ENCODE data around the gene EXOC6B.
"Not testable (repeated sequence)": the region's sequence is repeated elsewhere in the genome, so short reads cannot be mapped to it uniquely, and the experiment has no call there.

EXOC6B gene

GRCh38 chr2:72576459-72576858 is 249.4 kb downstream of the EXOC6B start:
- no peak overlapping the region for H3K4me3 ChIP-seq (ENCODE audit: low read depth, low read length)
- DNase-seq (ENCODE audit: low read depth) = no peak

- no peak for DNase-seq (ENCODE audit: low read depth)
- H3K4me3 ChIP-seq (ENCODE audit: low read depth, low read length) = no peak overlapping the region
Observed at GRCh38 chr2:72574886-72575285, 250.9 kb downstream of the EXOC6B start.

- H3K4me3 ChIP-seq (ENCODE audit: low read depth, low read length) = no peak overlapping the region
- no peak for DNase-seq (ENCODE audit: low read depth)
Observed at GRCh38 chr2:72573232-72573631, 252.6 kb downstream of the EXOC6B start.

GRCh38 chr2:72572501-72572900 is 253.3 kb downstream of the EXOC6B start:
- DNase-seq (ENCODE audit: low read depth) = no peak
- no peak overlapping the region for H3K4me3 ChIP-seq (ENCODE audit: low read depth, low read length)

- no peak for DNase-seq (ENCODE audit: low read depth)
Observed at GRCh38 chr2:72570413-72570812, 255.4 kb downstream of the EXOC6B start.

GRCh38 chr2:72562451-72563153 is 263.2 kb downstream of the EXOC6B start:
- H3K4me3 ChIP-seq (ENCODE audit: low read depth, low read length) = no peak overlapping the region
- no peak for DNase-seq (ENCODE audit: low read depth)

More at GRCh38 chr2:72570413-72570812, 255.4 kb downstream of the EXOC6B start:
- no peak overlapping the region for H3K4me3 ChIP-seq (ENCODE audit: low read depth, low read length)

GRCh38 chr2:72561621-72562318 is 264.1 kb downstream of the EXOC6B start:
- DNase-seq (ENCODE audit: low read depth) = peak; percentile 11
- H3K4me3 ChIP-seq (ENCODE audit: low read depth, low read length) = no peak overlapping the region

GRCh38 chr2:72555943-72556342 is 269.9 kb downstream of the EXOC6B start:
- no peak overlapping the region for H3K4me3 ChIP-seq (ENCODE audit: low read depth, low read length)
- no peak for DNase-seq (ENCODE audit: low read depth)

- not testable (repeated sequence) for H3K4me3 ChIP-seq (ENCODE audit: low read depth, low read length); DNase-seq (ENCODE audit: low read depth)
Observed at GRCh38 chr2:72555363-72555762, 270.5 kb downstream of the EXOC6B start.

- not testable (repeated sequence) for DNase-seq (ENCODE audit: low read depth); H3K4me3 ChIP-seq (ENCODE audit: low read depth, low read length)
Observed at GRCh38 chr2:72554910-72555309, 270.9 kb downstream of the EXOC6B start.

- H3K4me3 ChIP-seq (ENCODE audit: low read depth, low read length) = no peak overlapping the region
- DNase-seq (ENCODE audit: low read depth) = no peak
Observed at GRCh38 chr2:72554381-72554780, 271.5 kb downstream of the EXOC6B start.

- no peak overlapping the region for H3K4me3 ChIP-seq (ENCODE audit: low read depth, low read length)
- no peak for DNase-seq (ENCODE audit: low read depth)
Observed at GRCh38 chr2:72548081-72548764, 277.6 kb downstream of the EXOC6B start.

GRCh38 chr2:72545790-72546189 is 280.0 kb downstream of the EXOC6B start:
- no peak overlapping the region for H3K4me3 ChIP-seq (ENCODE audit: low read depth, low read length)
- DNase-seq (ENCODE audit: low read depth) = no peak

GRCh38 chr2:72544554-72544953 is 281.3 kb downstream of the EXOC6B start:
- no peak overlapping the region for H3K4me3 ChIP-seq (ENCODE audit: low read depth, low read length)
- no peak for DNase-seq (ENCODE audit: low read depth)

GRCh38 chr2:72543497-72544216 is 282.2 kb downstream of the EXOC6B start:
- no peak for DNase-seq (ENCODE audit: low read depth)
- H3K4me3 ChIP-seq (ENCODE audit: low read depth, low read length) = no peak overlapping the region

- no peak overlapping the region for H3K4me3 ChIP-seq (ENCODE audit: low read depth, low read length)
- DNase-seq (ENCODE audit: low read depth) = peak; percentile 47
Observed at GRCh38 chr2:72539071-72539552, 286.7 kb downstream of the EXOC6B start.

GRCh38 chr2:72538486-72538885 is 287.3 kb downstream of the EXOC6B start:
- DNase-seq (ENCODE audit: low read depth) = no peak
- no peak overlapping the region for H3K4me3 ChIP-seq (ENCODE audit: low read depth, low read length)

- not testable (repeated sequence) for H3K4me3 ChIP-seq (ENCODE audit: low read depth, low read length)
Observed at GRCh38 chr2:72535586-72535985, 290.2 kb downstream of the EXOC6B start.

GRCh38 chr2:72533765-72534164 is 292.1 kb downstream of the EXOC6B start:
- H3K4me3 ChIP-seq (ENCODE audit: low read depth, low read length) = no peak overlapping the region
- DNase-seq (ENCODE audit: low read depth) = peak; percentile 10

More at GRCh38 chr2:72535586-72535985, 290.2 kb downstream of the EXOC6B start:
- not testable (repeated sequence) for DNase-seq (ENCODE audit: low read depth)

- no peak for DNase-seq (ENCODE audit: low read depth)
- H3K4me3 ChIP-seq (ENCODE audit: low read depth, low read length) = no peak overlapping the region
Observed at GRCh38 chr2:72527424-72527823, 298.4 kb downstream of the EXOC6B start.

All from skeletal muscle cell (primary cell).